Right hindlimb (tissue), 1 donor: ENCODE data around the gene COL25A1.

ENCODE experiments used
- DNase-seq: peaks from one replicate; pipeline ENCODE4 v3.0.0-alpha.2; 2018

COL25A1 gene

DNA sequence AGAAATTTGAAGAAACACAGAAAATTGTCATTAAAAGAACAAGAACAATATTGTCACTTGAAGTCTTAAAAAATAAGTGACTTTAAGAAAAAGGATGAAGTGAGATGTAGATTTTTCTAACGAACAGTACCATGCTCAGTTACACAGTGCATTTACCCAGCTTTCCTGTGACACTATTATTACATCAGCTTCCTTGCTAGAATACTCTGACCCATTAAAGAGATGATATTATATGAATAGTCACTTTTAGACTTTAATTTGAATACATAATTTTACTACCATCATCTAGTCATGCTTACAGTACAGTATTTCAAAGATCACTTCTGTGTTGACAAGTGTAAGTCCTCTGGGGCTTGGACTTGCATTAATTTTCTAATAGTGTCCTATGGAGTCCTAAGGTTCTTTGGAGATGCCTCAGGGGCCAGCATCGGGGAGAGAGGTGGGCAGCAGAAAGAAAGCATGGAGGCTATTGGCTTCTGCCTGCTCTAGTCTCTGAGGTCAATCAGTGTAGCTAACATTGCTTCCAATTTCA lies 10.7 kb downstream of the COL25A1 start:
- DNase-seq, result no peak

DNA sequence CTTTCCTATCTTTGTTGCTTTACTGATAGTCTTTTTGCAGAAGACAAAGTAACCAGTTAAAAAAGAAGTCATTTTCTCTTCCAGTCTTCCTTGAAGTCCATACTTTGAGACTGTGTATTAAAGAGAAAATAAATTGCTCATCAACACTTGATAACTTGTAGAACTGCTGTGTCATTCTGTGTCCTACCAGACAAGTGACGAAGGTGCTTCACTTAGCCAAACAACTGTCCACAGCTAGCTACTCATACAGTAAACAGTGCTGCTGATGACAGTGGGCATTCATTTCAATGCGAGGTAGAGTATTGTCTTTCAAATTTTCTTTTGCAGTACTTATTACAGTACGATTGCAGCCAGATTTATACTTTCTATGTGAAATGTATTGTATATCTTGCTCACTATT lies 11.5 kb downstream of the COL25A1 start:
- DNase-seq, result no peak

DNA sequence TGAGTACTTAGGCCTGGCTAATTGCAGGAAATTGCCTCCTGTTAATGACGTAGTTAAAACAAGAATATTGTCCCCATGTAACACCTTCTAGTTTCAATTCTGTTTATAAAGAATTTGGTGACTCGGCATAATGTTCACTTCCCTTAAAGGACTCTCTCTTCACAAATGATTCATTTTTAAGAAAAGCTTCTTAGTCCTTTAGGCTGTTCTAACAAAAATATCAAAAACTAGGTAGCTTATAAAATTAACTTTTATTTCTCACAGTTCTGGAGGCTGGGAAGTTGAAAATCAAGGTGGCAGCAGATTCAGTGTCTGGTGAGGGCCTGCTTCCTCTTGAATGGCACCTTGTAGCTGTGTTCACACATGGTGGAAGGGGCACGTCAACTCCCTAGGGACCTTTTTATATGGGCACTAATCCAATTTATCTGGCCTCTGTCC lies 23.8 kb downstream of the COL25A1 start:
- DNase-seq, result no peak

DNA sequence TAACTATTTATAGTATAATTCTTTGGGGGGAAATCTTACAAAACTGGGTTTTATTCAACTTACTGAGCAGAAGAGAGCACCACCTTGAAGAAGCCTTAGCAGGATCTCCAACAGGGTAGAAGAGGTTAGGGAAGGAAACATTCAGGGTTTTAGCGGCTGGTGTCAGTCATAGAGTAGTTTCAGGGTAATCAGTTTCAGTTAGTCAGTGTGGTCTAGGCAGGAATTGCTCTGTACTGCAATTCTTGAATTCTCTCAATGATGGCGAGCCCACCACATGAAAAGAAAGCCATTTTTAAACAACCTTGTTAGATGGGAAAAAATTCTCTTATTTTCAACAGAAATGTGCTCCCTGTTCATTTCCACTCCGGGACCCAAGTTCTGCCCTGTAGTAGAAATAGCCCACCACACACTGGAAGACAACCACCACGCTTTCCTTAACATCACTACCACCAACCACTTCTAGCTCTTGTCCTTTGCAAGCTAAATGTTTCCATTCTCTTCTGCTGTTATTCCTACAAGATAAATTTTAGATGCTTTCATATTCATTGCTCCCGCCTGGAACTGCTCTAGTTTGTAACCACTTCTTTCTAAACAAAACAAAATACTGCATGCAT lies 25.9 kb downstream of the COL25A1 start:
- DNase-seq, result no peak

DNA sequence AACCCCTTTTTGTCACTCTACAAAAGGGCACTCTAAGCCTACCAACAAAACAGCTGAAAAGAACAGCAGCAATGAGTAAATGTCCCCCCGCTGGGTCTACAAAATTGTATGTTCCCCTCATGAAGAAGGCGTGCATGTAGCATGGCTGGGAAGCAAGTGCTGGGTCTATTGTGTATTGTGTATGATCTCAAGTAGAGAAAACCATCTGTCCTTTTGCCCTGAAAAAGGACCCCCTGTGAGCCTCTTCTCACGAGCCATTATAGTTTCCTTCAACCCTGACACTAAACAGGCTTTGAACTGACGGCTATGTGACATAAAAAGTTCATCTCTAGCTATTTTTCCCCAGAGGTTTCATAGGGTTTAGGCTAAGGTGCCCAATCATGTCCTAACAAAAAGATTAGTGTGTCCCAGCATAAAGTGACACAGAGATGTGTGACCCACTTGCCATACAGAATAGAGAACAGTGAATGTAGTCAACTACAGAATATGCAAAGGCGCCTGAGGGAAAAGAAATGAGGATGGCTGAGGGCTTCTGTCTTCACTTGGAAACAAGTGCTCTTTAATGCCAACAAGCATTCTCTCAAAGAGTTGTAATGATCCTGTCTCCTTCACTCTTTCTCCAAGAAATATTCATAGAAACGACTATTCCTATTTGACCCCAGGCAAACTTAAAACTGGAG lies 27.3 kb downstream of the COL25A1 start:
- no peak for DNase-seq

DNA sequence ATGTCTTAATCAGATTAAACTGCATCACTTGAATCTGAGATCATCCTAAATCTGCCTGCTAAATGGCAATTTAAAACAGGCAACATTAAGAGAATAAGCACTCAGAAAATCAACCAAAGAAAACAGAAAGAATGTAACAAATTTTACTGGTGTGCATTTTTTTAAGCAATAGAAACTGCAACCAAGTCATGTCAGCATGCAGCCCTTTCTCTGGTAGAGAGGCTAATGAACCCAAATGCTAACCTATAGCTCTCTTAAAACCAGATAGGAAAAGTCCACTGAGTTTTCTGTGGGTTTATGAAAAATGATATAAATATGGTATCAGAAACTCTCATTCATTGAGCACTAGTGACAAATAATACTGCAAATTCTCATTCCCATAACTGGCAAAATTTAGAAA lies 35.6 kb downstream of the COL25A1 start:
- no peak for DNase-seq

DNA sequence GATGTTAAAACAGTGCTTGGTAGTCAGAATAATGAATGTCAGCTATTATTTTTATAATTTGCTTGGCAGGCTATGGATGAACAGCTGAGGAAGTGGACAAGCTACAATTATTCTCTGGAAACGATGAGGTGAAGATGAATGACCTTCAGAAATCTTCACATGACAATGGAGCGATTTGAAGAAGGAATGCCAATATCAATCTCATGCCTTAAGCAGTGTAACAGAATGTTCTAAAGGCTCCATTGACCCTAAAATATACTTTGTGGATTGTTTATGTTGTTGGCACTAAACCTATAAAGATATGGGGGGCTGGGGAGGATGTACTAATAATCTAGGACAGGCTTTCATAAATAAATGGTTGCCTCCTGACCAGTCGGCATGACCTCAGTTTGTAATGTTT lies 36.2 kb downstream of the COL25A1 start:
- no peak for DNase-seq

DNA sequence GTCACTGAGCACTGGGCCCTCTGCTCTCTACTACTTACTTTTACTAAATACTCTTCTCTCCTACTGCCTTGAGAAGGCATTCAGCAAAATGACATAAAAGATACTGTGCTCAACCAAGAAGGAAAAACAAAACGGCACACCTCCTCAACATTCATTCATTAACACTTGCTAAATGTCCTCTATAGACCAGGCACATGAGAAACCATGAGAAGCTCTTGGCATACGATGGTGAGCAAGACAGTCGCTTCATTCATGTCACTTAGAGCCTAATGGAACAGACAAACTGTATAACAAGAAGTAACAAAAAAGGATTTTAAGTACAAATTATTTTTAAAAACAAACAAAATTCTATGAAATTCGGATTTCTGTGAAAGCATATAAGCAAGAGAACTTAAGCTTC lies 38.7 kb downstream of the COL25A1 start:
- no peak for DNase-seq

DNA sequence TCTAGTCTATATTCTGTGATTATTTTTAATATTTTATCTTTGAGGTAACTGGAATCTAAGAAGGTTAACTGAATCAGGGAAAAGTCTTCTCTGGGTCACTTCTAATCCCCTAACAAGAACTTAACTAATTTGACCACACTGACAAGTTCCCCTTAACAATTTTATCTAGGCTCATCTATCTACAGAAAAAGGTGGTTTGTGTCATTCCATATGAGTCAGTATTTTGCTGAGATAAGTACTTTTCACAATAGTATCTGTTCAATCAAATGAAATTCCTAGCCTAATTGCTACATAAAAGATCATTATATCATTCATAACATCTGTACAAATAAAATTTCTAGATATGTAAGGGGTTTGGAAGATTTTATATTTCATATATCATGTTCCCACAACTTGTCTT lies 45.6 kb downstream of the COL25A1 start:
- no peak for DNase-seq

DNA sequence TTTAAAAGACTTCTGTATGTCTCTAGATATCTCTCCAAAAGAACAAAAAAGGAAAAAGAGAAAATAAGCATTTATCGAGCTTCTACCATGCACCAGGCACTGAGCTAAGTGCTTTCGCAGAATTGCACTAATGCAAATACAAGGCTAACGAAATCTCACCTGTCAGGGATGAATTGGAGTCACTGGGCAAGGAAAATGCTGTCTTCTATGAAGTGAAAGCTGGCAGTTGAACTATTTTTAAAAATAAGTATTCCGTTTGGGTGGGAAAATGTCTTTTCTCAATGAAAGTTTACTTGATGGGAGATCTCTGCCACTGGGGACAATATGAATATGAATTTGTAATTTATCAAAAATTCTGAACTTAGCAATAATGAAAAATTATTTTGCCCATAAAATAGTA lies 47.6 kb downstream of the COL25A1 start:
- no peak for DNase-seq

DNA sequence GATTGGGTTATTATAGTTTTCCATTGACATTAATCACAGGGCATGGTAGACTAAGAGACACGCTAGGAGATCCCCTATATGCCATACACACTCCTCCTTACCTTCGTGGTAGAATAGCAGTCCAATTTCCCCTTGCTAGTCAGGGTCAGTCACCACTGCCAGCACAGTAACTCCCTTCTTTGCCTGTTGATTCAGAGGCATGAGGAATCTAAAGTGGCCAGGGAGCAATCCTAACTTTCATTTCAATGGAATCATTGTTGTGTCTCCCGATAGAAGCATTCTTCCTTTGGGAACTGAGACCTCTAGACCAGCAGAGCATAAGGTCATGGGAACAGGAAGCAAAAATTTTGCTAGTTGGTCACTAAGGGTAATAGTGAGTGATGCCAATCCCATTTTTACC lies 51.1 kb downstream of the COL25A1 start:
- no peak for DNase-seq

DNA sequence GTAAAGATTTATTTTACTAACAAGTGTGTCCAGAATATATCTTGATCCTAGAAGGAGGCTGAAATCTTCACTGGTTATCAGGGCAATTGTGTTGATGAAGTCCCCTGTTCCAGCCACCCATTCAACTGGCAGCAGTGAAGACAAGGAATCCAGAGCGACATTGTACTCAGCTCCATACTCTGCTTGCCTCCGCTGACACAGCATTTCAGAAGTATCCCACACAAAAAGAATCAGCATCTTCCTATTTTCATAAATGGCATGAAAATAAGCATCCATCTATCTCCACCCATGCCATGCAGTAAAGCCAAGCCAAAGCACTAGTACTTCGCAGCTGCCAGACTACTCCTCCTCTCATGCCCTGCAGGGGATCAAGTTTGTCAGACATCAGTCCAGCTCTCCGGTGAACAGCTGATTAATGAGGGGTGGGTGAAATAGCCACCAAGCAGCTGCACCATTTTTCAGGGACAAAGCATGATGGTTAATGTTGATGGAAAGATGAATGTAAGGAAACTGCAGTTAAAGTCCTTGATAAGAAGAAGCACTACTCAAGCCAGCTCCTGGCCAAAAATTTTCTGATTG lies 54.0 kb downstream of the COL25A1 start:
- peak; percentile 20 for DNase-seq

DNA sequence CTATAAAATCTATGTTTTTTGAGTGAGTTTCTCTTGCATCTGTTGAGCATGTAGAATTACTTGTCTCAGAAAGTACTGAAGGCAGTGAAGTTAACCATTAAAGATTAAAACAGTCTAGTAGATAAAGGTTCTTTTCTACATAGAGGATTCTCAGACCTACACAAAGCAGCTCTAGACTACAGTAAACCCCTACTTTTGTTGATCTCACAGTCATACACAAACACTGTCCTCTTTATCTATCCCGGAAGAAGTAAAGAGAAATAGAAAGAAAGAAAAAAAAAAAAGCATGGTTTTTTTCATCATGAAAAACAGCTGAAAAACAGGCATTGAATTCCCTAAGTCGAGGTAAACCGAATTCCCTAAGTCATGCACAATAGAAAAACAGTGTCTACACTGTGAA lies 58.6 kb downstream of the COL25A1 start:
- DNase-seq, result no peak

DNA sequence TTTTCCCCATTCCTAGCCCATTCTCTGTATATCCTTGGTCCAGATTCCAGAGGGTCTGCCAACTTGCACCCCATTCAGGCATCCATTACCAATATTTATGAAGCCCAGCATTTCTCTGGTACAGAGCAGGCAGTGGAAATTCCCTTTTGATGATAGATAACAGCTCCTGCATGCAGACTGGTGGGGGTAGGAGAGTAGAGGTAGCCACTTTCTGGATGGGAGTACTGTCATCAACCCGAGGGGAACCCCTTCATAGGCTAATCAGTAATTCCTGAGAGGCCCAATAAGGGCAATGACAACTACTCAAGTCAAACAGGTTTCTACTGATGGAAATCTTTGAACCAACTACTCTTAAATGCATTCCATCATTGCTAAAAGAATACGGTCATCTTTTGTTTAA lies 63.7 kb downstream of the COL25A1 start:
- no peak for DNase-seq

DNA sequence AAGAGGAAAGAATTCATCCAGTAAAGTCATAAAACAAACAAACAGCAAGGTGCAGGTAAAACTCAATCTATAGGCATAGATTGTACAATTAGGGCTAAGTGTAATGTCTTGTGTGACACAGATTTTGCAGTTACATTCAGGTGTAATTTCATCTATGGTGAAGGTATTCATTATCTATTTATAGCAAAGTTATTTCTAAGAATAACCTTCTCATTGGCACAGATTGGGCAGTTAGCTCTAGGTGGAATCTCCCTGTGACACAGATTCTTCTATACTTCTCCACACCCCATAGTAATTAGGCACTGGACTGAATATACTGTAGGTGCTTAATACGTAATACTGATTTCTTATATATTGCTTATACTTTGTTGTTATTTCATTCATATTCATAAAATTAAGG lies 66.8 kb downstream of the COL25A1 start:
- DNase-seq, result no peak

DNA sequence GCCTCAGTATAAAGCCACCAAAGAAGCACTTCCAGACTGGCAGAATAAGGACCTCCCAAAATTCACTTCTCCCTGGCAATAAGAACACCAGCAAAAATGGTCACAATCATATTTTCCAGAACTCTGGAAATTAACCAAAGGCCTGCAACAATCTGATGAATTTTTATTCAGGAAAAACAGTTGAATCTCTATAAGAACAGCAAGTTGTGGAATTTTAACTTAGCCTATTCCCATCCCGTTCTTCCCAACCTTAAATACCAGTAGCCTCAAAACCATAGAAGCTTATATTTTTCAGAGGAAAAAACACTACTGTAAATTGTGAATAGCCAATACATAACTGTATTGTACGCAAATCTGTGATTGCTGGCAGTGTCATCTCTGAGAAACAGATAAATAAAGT lies 67.9 kb downstream of the COL25A1 start:
- no peak for DNase-seq

DNA sequence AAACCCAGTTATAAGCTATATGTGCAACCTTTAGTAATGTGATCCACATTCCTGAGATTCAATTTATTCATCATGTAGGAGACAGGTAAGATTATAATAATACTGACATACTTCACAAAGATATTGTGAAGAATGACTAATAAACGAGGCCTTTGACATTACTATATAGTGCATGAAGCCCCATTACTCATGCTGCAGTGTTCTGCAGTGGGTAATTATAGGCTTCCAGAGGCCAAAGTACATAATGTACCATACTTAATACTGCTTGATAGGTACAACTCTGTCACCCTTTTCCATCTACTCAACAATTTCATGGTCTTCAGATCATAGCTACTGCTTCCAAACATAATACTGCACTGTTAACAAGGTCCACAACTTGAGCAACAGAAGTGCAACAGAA lies 68.9 kb downstream of the COL25A1 start:
- no peak for DNase-seq

DNA sequence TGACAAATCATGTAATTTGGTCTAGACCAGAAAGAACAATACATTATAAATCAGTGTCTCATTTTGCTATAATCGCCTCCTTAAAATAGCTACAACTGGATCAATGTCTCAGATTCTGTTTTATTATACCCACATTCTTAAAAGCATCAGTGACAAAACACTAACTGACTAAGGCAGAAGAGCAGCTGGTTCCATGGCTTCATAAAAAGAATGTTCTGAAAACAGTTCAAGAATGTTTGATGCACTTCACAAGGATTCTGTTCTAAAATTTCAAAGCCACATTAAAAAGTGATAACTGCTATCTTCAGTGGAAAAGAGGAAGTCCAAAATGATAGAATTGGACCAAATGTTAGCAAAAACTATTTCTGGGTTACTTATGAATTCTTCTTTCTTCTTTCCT lies 69.8 kb downstream of the COL25A1 start:
- no peak for DNase-seq

DNA sequence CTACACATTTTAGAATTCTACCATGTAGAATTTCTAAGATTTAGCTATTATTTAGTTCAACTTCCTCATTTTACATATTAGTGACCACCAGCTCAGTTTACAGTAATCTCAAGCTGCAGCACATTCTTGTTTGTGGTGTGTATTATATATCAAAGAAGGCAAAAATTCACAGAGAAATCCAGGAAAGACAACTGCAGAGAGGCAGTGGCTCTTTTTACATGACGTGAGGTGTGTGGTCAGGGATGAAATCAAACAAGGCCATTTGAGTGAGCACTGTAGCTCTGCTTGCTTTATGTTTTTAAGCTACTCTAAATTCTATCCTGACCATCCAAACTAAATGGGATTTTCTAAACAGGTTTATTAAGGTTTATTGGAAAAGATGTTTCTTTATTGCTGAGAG lies 71.1 kb downstream of the COL25A1 start:
- no peak for DNase-seq

DNA sequence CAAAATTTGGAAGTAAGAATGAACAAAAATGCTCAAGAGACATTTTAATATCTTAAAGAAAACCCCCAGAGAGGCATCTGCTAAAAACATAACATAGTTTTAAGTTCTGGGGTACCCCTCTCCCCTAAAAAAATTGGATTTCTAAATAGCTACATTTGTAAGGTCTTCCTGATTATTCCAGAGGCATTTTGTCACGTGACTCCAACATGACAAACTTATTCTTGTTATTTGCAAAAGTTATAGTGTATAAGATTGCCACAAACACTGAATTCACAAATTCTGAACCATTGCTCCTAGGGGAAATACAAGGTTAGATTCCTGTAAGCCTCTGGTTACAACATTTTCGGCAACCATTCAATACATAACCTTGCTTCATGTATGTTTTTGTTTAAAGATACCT lies 73.4 kb downstream of the COL25A1 start:
- DNase-seq, result no peak

DNA sequence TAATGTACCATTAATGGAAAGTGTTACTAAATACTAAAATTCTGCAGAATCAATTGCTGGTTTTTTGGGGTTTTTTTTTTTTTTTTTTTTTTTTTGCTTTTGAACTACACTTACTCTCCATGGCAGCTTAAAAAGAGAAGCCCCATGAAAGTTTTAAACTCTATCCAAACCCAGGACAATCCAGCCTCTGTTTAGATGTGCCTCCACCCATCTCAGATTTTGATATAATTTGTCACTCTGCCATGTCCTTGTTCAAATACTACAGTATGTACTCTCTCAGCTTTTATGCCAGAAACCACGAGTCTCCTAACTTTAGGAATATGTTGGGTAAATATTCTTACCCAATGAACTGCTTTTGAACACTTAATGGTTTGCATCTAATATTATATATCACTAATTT lies 84.2 kb downstream of the COL25A1 start:
- no peak for DNase-seq

DNA sequence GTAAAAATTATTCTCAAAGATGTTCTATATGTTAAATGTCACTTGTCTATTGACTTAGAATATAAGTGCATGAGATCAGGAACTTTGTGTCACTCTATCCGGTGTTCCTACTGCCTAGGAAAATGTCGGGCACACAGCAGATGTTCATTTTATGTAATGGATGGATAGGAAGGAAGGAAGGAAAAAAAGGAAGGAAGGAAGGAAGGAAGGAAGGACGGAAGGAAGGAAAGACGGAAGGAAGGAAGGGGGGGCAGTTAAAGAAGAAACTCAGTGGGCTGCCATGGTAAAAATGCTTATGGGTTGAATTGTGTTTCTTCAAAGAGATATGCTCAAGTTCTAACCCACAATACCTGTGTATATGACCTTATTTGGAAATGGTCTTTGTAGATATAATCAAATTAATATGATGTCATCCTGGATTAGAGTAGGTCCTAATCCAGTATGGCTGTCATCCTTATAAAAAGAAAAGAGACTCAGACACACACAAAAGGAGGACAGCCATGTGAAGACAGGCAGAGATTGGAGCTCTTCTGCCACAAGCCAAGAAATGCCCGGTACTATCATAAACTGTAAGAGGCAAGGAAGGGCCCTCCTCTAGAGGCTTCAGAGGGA lies 86.3 kb downstream of the COL25A1 start:
- no peak for DNase-seq

DNA sequence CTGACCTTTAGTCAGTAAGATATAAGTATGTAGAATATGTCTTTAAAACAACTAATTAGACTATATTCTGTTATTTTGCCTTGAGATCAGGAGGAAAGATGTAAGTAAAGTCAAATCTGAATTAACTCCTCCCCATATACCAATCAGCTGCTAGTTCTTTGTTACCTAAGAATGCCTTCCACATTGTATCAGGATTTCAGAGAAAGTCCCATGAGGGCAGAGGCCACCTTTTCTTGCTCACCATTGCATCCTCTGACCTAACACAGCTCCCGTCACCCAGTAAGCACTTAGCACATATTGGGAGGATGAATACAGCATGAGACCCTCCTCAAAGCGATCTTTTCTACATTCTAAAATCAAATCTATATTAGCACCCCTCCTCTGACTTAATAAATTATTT lies 87.0 kb downstream of the COL25A1 start:
- DNase-seq, result no peak
